ELF-1 (cell line): ENCODE results near the gene FAM78B.

ENCODE experiments used
- DNase-seq: peaks from one replicate; pipeline ENCODE4 v3.0.0-alpha.2; 2016; ENCODE audit warnings: low read depth, low spot score

FAM78B gene, protein sequence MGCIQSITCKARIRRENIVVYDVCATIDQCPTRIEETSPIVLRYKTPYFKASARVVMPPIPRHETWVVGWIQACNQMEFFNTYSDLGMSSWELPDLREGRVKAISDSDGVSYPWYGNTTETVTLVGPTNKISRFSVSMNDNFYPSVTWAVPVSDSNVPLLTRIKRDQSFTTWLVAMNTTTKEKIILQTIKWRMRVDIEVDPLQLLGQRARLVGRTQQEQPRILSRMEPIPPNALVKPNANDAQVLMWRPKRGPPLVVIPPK

DNA sequence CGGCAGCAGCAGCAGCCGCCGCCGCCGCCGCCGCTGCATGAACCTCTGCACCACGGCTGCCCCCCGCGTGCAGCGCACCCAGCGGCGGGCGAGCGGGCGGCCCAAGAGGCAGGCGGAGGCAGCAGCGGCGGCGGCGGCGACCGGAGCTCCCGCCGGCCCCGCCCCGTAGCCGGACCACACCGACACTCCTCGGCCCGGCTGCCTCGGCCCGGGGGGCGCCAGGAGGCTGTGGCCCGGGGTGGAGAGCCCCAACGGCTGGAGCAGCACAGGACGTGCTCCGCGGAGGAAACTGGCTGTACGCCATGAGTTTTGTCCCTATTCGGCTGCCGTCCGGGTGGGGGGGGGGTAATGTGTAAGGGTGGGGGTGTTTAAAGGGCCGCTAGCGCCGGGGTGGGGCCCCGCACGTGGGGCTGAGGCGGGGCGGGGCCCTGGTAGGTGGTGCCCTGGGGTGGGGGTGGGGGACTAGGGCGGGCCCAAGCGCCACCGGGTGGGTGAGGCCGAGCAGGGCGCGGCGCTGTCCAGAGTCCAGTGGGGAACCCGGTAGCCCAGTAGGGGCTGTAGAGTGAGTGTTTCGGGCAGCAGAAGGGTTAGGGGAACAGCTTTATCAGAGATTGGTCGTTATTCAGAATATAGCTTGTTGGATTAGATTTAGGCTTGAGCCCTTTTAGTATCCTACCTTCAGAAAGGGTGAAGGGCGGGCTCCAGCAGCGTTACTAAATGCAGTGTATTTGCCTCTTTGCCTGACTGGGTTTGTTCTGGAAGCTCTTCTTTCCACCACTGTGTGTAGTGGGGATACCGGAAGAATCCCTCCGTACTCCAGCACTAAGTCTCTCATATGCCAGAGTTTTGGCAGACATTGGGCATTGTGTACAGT lies at the start of gene FAM78B:
Gene FAM78B (minus strand): TSS at position 304 of the 874 bp plus-strand sequence. CDS start 753 bp downstream, outside the sequence.
- DNase-seq = peak; percentile 30

DNA sequence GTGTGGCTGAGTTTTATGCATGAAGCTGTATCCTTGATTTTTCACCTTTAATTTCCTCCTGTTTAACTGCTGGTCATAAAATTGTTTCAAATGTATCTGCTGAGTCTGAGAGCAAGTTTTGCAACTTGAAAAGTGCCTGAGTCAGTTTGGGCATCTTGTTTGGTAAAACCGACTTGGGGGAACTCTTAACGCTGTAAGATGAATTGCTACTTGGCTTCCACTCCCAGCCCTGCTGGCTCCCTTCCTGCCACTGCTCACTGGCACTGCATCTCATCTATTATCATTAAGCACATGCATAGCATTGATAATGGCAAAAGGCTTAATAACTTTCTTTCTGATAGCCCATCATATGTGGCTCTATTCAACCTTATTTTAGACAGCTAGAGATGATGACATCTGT lies 35.7 kb upstream of the FAM78B start:
- no peak for DNase-seq

DNA sequence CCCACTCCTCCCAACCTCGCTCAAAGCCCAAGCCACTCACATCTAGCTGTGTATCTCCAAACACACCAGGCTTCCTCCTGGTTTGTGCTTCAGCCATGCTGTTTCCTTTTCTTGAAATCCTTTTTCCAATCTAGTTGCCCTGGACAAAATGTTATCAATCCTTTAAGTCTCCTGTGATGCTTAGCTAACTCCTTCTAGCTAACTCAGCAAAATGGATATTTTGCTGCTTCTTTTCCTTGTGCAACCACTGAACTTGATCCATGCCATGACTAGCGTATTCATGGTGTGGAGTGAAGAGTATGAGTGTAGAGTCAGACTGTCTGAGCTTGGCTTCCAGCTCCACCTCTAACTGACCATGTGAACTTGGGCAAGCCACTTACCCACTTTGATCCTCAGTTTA lies 33.9 kb upstream of the FAM78B start:
- DNase-seq = no peak

DNA sequence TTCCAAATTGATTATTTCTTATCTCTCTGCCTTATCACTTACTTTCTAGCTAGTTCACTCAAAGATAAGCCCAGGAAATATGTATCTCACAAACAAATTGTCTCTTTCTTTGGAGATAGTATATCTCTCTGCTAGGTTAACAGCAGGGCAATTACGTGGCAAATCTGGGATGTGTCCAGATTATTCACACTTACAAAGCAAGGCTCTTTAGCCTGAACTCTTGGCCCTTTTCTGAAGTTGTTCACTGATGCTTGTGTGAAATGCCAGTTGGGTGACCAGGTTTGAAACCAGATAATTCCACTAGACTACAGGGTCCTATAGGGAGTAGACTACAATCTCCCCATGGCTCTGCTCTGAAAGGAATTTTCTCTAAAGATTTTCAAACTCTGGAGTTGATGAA lies 30.8 kb upstream of the FAM78B start:
- no peak for DNase-seq

DNA sequence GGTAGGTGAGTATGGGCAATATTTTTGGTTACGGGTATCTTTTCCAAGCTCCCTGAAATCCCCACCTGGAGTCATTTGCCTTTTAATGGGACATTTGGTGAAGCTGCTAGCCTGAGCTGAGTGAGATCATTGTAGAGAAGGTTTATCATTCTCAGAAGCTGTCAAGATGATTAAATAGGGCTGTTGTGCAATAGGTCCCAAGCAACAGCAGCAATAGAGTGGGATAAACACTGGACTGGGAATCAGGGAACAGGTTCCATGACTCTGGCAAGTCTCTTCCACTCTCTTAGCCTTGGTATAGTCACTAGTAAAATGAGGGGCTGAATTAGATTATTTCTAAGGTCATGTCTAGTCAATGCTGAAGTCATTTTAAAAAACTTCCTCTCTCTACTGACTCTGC lies 30.3 kb upstream of the FAM78B start:
- no peak for DNase-seq

DNA sequence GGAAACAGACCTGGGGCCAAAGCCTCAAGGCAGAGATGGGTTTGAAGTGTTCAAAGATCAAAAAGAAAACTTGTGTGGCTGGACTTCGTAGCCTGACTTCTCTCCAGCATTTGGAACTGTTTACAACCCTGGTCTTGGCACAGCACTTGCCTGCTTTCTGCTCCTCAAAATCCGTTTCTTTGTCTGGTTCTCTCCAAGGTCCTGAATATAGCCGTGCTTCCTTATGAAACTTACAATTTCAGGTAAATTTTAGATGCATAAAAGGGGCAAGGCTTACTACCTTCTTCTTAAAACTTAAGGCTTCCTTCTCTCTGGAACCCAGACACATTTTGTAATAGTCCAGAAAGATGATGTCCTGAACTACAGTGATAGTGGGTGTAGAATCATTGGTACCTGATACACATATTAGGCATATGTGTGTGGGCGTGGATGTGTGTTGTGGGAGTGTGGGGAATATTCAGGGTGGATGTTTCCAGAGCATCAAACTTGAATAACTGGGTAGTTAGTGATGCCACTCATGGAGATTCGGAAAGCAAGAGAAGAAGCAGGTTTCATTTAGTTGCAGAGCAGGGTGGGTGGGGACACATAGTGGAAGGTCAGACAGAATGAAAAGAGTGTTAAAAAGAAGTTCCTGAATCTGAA lies 26.4 kb upstream of the FAM78B start:
- no peak for DNase-seq

DNA sequence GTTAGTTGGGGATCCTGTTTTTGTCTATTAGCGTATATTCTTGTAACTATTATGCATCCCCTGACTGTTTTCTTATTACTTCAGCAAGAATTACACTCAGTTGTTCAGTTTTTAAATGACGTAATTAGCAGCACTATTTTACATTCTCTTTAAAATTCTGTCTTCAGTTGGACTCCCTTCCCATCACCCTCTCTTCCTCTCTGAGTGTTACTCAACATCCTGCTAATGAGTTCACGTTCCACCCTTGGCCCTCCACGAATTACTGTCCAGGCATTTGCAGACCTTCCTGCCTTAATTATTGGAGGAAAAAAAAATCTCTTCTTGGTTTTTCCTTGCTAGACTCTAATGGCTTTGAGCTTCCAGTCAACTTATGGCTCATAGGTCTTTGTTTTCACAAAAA lies 23.6 kb upstream of the FAM78B start:
- no peak for DNase-seq

DNA sequence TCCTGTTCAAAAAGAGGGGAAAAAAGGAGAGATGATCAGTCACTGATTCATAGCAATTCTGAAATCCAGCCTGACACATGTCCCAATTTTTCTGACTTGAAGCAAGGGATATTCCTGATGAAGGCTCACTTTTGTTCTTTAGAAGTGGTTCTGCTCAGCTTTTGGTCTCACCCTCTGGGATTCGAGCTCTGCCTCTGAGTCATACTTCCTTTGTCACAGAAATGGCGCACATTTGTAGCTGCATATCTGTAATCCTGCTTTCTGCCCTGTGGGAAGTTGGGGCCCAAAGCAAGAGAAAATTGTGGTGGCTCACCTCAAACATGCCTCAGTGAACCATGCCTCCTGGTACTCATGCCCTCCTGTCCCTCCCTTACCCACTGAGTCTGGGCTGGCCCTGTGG lies 22.3 kb upstream of the FAM78B start:
- no peak for DNase-seq

DNA sequence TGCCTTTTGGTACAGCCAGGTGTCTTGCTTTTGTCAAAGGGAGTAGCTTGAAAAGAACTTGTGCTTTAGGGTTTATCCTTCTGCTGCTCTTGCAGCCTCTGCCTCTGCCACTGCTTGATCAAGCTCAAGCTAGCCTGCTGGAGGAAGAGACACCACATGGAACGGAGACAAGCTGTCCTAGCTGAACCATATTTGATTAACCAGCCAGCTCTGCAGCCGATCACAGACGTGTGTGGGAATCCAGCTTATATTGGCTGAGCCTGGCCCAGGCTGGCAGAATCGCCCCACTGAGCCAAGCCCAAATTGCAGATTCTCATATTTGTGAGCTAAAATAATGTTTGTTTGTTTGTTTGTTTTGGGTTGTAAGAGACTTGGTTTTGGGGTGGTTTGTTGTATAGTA lies 18.7 kb upstream of the FAM78B start:
- DNase-seq = no peak

DNA sequence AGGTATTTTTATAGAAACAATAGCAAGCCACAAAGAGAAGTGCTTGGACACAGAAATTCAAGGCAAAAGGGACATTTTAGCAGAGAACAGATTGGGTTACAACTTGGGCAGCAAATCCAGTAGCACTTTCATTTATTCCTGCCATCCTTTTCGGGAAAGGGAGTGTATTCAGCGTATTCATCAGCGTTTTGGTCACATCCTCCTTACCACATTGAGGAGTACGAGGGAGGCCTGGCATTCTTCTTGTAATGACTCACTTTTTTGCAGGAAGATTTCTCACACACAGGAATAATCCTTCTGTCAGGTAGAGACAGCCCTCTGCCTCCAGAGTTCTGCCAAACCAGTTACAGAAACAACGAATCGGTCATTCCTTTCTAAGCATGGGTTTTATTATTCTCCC lies 18.1 kb upstream of the FAM78B start:
- no peak for DNase-seq

DNA sequence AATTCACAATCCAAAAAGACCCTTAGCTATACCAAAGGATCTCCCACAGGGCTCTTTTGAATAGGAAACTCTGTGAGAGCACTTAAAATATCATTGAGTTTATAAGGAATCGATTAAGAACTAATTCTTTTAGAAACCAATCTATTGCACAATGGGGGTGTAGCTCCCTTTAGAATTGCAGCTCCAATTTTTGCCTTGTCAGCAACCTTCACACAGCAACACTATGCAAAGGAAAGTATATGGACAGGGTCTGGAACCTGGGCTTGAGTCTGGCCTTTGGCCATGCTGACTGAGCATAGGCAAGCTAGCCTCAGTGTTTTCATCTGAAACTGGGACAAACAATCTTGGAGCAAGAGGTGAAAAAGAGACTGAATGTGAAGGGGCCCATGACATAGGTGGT lies 17.2 kb upstream of the FAM78B start:
- no peak for DNase-seq

DNA sequence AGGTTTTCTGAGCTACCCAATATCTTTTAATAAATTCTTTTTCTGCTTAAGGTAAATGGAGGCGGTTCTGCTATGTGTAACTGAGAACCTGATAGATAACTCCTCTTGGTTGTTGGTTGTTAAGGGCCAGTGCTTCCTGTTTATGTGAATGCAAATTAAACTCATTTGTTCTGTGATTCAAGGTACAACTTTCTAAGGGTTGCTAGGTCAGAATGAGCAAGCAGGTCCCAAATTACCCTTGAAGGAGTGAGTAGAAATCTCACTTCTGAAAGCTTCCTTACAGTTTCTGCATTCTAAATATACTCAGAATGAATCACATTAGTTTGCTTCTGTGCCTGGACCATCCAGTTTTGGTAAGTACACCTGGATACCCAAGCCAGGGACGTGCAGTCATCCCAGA lies 15.5 kb upstream of the FAM78B start:
- DNase-seq = no peak

DNA sequence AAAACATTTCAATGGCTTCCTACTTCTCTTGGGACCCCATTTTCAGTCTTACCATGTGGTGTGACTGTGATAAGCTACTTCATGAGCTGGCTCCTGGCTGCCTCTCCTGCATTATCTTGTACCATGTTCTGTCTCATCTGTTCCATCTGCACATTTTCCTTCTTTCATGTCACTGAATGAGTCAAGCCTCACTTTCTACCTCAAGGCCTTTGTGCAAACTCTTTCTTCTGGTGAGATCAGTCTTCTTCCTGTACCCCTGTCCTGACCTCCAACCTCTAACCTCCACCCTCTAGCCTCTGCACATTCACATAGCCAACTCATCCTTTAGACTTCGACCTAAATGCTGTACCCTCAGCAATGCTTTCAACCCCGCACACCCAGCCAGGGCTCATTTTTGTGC lies 9.6 kb upstream of the FAM78B start:
- no peak for DNase-seq

DNA sequence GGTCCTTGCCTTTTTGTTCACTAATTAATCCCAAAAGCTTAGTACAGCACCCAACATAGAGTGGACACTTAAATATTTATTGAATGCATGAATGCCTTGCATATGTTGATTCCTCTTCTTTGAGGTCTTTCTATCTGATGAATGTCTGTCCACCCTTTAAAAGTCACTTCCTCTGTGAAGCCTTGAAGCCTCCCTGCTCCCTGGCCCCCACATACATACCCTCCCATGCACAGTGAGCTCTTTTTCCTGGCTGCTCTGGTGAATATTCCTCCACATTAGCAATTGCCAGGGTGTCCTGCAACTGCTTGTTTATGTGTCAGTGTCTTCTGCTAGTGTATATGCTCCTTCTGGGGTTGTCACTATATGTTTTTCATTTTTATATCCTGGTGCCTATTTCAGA lies 8.2 kb upstream of the FAM78B start:
- DNase-seq = no peak

DNA sequence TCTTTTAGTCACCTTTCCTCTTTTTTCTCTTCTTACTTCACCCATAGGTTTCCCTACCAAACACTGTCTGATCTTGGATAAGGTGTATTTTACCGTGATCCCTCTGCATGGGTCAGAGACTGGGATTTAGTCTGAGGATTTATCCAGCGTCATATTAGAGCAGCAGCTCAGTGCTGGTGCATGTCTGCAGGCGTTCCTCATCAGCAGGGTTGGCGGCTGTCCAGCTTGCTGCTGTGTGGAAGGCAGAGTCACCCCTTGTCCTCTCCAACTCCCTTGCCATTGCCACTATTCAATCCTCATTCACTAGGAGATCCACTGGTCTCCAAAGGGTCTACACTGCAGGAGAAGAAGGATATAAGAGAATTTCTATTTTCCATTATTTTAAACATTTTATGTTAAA lies 7.3 kb upstream of the FAM78B start:
- no peak for DNase-seq

DNA sequence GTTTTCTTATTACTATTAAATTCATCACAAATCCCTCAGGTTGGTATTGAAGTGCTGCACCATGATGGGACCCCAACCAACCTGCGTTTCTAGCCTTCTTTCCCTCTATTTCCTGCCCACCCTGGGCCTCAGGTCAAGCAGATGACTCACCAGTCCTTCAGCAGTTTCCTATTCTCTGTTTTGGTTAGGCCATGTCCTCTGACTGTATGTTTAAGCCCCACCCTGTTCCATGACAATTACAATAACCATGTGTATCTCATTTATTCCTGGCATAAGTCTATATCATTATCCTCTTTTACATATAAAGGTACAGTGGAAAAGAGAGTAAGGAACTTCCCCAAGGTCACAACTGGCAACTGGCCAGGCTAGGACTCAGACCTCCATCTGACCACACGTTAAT lies 5.3 kb upstream of the FAM78B start:
- DNase-seq = no peak

DNA sequence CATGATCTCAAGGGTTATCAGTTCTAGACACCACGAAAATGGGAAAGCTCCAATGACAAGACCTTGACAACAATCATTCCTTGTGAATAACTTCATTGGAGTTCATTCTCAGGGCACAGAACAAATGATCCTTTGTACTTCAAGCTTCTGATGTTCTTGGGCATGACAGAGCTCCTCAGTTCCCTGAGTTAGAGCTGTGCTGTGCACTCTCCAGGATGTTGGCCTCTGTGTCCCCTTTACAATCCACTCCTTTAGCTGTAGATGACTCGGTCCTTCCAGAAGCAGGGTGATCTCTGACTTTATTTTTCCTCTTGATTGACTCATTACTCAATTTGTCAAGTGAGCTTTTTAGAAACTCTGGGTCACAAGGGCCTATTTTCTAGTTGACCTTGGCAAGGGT lies 3.9 kb upstream of the FAM78B start:
- DNase-seq = no peak

DNA sequence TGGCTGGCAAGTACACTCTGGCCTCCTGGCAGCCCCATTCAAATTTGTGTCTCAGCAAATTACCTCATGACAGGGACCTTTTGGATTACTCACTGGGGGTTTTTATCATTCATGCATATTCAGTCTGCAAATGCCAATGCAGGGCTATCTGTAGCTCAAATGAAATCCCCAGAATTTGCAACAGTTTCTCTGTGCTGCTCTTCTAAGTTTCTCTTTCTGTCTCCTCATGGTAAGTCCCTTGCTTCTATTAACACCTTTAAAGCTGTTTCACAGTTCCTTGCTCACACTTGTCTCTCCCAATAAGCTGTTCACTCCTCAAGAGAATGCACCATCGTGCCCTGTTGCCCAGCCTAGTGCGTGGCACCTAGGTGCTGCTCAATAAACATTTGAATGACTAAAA lies 3.3 kb upstream of the FAM78B start:
- DNase-seq = no peak

DNA sequence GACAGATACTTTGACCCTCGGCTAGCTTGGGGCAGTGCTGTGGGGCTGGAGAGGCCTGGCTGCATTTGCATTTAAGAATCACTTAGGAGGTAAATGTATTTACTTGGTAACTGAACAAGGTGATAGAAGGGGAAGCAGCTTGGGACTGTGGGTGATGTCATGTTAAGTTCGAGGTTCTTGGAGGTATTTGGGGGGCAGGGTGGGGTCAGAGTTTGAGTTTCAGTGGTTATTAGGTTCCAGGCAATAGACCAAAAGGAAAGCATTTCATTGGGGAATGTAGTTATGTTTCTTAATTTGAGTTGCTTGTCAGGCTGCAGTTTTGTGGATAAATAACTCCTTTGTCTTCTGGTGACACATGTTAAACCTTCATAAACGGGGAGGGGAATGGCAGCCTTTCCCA lies 2.4 kb upstream of the FAM78B start:
- no peak for DNase-seq

DNA sequence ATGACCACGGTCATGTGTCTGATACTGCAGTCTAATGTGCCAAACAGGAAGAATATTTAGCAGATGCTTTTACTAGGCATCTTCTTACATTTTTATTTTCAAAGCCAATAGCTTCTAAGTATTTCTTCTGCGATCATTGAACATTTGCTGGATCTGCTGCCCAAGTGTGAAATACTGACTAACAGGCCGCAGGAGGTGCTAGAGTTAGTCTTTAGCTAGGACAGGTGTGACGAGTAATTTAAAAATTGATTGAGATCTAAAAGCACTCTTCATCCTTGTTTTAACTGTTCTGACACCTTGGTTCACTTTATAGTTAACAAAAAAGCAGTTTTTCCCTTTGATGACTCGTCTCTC lies 748 bp upstream of the FAM78B start:
- DNase-seq = no peak

DNA sequence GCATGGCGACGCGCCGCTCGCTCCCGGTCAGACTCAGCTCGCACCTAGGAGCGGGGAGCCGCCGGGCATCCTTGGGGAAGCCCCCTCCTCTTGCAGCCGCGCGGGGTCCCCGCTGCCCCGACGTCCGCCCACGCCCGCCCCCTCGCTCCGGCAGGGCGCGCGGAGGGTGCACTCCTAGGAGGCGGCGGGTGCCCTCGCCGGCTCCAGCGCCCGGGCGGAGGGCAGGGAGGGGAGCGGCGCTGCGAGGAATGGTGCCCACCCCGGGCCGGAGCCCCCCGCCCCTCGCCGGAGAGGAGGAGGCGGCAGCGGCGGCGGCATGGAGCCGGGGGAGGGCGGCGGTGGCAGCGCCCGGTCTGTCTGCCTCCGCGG lies 488 bp downstream of the FAM78B start:
- DNase-seq = no peak

DNA sequence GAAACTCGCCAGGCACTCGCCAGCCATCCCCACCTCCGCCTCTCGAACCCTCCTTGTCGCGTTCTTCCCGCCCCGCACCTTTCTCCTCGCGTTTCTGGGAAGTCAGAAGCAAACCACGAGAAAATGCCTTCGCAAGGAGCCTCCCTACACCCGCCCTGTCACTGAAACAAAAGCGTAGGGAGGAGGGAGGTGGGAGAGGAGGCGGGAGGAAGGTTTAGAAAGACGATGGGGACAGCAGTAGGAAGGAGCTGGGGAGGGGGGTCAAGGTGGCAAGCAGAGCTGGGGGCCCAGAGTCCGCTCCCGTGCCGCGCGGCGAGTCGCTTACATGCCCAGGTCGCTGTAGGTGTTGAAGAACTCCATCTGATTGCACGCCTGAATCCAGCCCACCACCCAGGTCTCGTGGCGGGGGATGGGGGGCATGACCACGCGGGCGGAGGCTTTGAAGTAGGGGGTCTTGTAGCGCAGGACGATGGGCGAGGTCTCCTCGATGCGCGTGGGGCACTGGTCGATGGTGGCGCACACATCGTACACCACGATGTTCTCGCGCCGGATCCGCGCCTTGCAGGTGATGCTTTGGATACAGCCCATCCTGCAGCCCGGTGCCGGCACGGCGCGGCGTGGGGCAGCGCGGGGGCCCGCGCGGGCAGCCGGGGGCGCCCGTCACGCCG lies 1.0 kb downstream of the FAM78B start:
- peak; percentile 10 for DNase-seq
